GM10847 (cell line): Measurements from ENCODE around the gene CACNA1F.

Source experiments
- POLR2A ChIP-seq: IDR thresholded peaks from 2 replicates; pipeline ENCODE4 v1.6.1; 2011; ENCODE audit not compliant: insufficient read length; ENCODE audit errors: extremely low read depth

CACNA1F gene

GRCh38 chrX:49246541-49246940 lies 13.4 kb upstream of the CACNA1F start:
- TF ChIP-seq POLR2A = no peak

- TF ChIP-seq POLR2A = no peak
Observed at GRCh38 chrX:49244207-49244606, 11.1 kb upstream of the CACNA1F start.

GRCh38 chrX:49243166-49243565 lies 10.0 kb upstream of the CACNA1F start:
- no peak for TF ChIP-seq POLR2A

GRCh38 chrX:49242545-49243066 lies 9.5 kb upstream of the CACNA1F start:
- no peak for TF ChIP-seq POLR2A

- TF ChIP-seq POLR2A = no peak
Observed at GRCh38 chrX:49238735-49239134, 5.6 kb upstream of the CACNA1F start.

GRCh38 chrX:49237060-49237459 lies 3.9 kb upstream of the CACNA1F start:
- no peak for TF ChIP-seq POLR2A

- TF ChIP-seq POLR2A = no peak
Observed at GRCh38 chrX:49233887-49234555, 881 bp upstream of the CACNA1F start.

- TF ChIP-seq POLR2A = no peak
Observed at GRCh38 chrX:49232525-49232924, 615 bp downstream of the CACNA1F start.

GRCh38 chrX:49231333-49232000 lies 1.7 kb downstream of the CACNA1F start:
- no peak for TF ChIP-seq POLR2A

GRCh38 chrX:49230500-49231232 lies 2.5 kb downstream of the CACNA1F start:
- TF ChIP-seq POLR2A = no peak

- TF ChIP-seq POLR2A = no peak
Observed at GRCh38 chrX:49228185-49228584, 5.0 kb downstream of the CACNA1F start.

- TF ChIP-seq POLR2A = no peak
Observed at GRCh38 chrX:49227726-49228125, 5.4 kb downstream of the CACNA1F start.

GRCh38 chrX:49226946-49227345 lies 6.2 kb downstream of the CACNA1F start:
- TF ChIP-seq POLR2A = no peak

GRCh38 chrX:49225858-49226257 lies 7.3 kb downstream of the CACNA1F start:
- no peak for TF ChIP-seq POLR2A

GRCh38 chrX:49221868-49222267 lies 11.3 kb downstream of the CACNA1F start:
- no peak for TF ChIP-seq POLR2A

- no peak for TF ChIP-seq POLR2A
Observed at GRCh38 chrX:49220100-49220499, 13.0 kb downstream of the CACNA1F start.

- no peak for TF ChIP-seq POLR2A
Observed at GRCh38 chrX:49214996-49215526, 18.1 kb downstream of the CACNA1F start.
